Astrocyte of the cerebellum (primary cell): ENCODE results near the gene ESRRB.

Experiments used
- DNase-seq: peaks from one replicate; pipeline ENCODE4 v3.0.0-alpha.2; 2011; ENCODE audit warnings: low read depth
- H3K4me3 ChIP-seq: 2 replicates; pipeline ENCODE4 v1.5.1; 2011; ENCODE audit warnings: mild to moderate bottlenecking, low read depth, low read length, moderate library complexity
- in situ Hi-C: cut with HindIII; loops from 2 replicates; pipeline ENCODE4 v1.10.0; 2017; ENCODE audit warnings: low sequenced_read_pairs
- TF ChIP-seq, protein P1 (sequence below): IDR thresholded peaks from 2 replicates; pipeline ENCODE4 v1.5.1; 2012; ENCODE audit warnings: low read length, low read depth, moderate library complexity, mild to moderate bottlenecking; ENCODE audit errors: missing control alignments

ESRRB gene

GRCh38 chr14:76422662-76423061 lies 46.7 kb downstream of the ESRRB start:
- TF ChIP-seq, protein P1, sequence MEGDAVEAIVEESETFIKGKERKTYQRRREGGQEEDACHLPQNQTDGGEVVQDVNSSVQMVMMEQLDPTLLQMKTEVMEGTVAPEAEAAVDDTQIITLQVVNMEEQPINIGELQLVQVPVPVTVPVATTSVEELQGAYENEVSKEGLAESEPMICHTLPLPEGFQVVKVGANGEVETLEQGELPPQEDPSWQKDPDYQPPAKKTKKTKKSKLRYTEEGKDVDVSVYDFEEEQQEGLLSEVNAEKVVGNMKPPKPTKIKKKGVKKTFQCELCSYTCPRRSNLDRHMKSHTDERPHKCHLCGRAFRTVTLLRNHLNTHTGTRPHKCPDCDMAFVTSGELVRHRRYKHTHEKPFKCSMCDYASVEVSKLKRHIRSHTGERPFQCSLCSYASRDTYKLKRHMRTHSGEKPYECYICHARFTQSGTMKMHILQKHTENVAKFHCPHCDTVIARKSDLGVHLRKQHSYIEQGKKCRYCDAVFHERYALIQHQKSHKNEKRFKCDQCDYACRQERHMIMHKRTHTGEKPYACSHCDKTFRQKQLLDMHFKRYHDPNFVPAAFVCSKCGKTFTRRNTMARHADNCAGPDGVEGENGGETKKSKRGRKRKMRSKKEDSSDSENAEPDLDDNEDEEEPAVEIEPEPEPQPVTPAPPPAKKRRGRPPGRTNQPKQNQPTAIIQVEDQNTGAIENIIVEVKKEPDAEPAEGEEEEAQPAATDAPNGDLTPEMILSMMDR: no peak
- in situ Hi-C loops: loop anchor here (5.0 kb wide), 1 partner anchor 50 kb away; no protein-coding TSS in a partner anchor
- H3K4me3 ChIP-seq: no peak overlapping the region
- no peak for DNase-seq

GRCh38 chr14:76423534-76423933 lies 47.6 kb downstream of the ESRRB start:
- DNase-seq: no peak
- TF ChIP-seq, protein P1: no peak
- in situ Hi-C loops: loop anchor here (5.0 kb wide), 1 partner anchor 49 kb away; no protein-coding TSS in a partner anchor
- H3K4me3 ChIP-seq: no peak overlapping the region

GRCh38 chr14:76424359-76424758 lies 48.4 kb downstream of the ESRRB start:
- in situ Hi-C loops: loop anchor here (5.0 kb wide), 1 partner anchor 48 kb away; no protein-coding TSS in a partner anchor
- DNase-seq: no peak
- TF ChIP-seq, protein P1: no peak
- no peak overlapping the region for H3K4me3 ChIP-seq

DNA sequence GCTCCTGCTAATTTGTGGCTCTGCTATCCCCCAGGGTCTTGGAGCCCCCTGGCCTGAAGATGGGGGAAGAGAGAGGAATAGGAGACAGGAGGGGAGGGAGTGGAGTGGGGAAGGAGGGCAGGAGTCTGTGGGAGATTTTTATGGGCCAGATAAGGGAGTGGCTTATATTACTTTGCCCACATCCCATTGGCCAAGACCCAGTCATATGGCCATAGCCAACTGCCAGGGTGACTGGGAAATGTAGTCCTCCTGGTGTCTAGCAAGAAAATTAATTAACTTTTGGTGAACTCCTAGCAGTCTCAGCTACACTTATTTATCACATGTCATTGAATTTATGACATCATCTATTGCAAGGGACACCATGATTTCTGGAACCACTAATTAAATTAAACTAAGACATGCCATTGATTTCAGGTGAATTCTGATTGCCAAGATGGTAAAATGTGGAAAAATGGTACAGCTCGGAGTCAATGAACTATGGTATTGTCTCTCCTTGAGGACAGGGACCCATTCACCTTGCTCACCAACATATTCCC lies 50.3 kb downstream of the ESRRB start:
- in situ Hi-C loops: no loop called here
- TF ChIP-seq, protein P1: no peak

GRCh38 chr14:76428611-76429010 lies 52.7 kb downstream of the ESRRB start:
- TF ChIP-seq, protein P1: no peak
- in situ Hi-C loops: no loop called here
- no peak overlapping the region for H3K4me3 ChIP-seq
- DNase-seq: no peak

More for the DNA sequence above, 50.3 kb downstream of the ESRRB start:
- DNase-seq: no peak
- no peak overlapping the region for H3K4me3 ChIP-seq

DNA sequence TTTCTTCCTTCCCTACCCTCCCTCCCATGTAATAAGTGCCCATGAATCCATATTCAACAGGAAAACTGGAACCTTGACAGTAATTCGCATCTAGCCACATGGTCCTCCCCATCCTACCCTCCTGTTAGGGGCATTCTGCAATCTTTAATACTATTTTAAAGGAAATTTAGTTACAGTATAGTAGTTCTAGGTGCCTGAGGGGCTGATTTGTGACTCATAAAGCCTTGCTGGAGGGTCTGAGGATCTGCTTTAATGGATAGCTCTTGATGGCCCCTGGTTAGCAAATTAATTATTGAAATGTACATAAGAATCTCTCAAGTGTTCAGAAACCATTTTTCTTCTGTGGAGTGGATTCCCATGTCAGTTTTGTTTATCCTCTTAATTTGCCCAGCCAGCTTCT lies 54.1 kb downstream of the ESRRB start:
- DNase-seq: no peak
- H3K4me3 ChIP-seq: no peak overlapping the region
- TF ChIP-seq, protein P1: no peak
- in situ Hi-C loops: no loop called here
